Measurements from ENCODE around the gene PIP5KL1. TPM values are rescaled to one million over a fixed set of nuclear protein-coding genes. Genes with fewer than 3 reads are reported as not detected.

PIP5KL1 gene
- total and polyA plus RNA-seq, 2 experiments from 2014 or later = 13.4 to 19.5 TPM

DNA sequence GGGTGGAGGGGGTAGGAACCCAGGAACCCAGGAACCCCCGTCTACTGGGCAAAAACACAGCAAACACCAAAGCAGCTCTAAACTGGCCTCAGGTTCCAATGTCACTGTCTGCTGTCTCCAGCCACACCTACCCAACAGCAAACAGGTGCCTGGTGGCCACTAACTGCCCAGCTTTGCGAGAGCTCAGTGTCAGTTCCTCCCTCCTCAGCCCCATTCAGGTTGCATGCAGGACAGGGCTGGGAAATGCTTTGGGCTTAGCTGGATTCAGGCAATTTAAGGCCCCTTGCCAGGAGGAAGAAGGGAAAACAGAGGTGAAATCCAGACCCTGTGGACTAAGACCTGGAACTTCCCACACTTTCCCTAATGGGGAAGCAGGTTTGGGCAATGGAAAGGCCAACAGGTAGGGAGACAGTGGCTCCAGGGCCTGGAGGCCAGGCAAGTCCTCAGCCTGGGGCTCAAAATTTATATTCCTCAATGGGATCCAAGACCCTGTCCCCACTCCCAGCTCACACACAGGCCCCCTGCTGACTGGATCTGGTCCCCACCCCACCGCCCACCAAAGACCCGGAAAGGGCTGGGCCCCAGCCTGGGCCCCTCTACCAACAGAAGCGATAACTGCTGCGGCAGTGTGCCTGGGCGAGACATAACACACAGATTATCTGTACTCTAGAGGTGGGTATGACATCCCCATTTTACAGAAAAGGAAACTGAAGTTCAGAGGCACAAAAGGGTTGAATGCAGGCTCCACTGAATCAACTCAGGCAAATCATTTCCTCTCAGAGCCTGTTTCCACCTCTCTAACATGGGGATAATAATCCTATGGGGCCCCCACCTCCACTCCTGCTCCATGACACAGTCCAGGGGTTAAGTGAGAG lies 46.7 kb upstream of the PIP5KL1 start:
- ATAC-seq (no peak), DNase-seq (ENCODE audit: low spot score) (no peak)
- H3K27me3 Mint-ChIP-seq (ENCODE audit: insufficient read depth, low read depth, poor library complexity) = peaks cover 19% of the 10 kb centered on the region
- H3F3A ChIP-seq (replicated peaks; ENCODE audit: low read depth) = peaks cover 10% of the 10 kb centered on the region
- H3K27me3 ChIP-seq (ENCODE audit: insufficient read depth) = no peaks in the 10 kb centered on the region
- TF ChIP-seq, protein P1, sequence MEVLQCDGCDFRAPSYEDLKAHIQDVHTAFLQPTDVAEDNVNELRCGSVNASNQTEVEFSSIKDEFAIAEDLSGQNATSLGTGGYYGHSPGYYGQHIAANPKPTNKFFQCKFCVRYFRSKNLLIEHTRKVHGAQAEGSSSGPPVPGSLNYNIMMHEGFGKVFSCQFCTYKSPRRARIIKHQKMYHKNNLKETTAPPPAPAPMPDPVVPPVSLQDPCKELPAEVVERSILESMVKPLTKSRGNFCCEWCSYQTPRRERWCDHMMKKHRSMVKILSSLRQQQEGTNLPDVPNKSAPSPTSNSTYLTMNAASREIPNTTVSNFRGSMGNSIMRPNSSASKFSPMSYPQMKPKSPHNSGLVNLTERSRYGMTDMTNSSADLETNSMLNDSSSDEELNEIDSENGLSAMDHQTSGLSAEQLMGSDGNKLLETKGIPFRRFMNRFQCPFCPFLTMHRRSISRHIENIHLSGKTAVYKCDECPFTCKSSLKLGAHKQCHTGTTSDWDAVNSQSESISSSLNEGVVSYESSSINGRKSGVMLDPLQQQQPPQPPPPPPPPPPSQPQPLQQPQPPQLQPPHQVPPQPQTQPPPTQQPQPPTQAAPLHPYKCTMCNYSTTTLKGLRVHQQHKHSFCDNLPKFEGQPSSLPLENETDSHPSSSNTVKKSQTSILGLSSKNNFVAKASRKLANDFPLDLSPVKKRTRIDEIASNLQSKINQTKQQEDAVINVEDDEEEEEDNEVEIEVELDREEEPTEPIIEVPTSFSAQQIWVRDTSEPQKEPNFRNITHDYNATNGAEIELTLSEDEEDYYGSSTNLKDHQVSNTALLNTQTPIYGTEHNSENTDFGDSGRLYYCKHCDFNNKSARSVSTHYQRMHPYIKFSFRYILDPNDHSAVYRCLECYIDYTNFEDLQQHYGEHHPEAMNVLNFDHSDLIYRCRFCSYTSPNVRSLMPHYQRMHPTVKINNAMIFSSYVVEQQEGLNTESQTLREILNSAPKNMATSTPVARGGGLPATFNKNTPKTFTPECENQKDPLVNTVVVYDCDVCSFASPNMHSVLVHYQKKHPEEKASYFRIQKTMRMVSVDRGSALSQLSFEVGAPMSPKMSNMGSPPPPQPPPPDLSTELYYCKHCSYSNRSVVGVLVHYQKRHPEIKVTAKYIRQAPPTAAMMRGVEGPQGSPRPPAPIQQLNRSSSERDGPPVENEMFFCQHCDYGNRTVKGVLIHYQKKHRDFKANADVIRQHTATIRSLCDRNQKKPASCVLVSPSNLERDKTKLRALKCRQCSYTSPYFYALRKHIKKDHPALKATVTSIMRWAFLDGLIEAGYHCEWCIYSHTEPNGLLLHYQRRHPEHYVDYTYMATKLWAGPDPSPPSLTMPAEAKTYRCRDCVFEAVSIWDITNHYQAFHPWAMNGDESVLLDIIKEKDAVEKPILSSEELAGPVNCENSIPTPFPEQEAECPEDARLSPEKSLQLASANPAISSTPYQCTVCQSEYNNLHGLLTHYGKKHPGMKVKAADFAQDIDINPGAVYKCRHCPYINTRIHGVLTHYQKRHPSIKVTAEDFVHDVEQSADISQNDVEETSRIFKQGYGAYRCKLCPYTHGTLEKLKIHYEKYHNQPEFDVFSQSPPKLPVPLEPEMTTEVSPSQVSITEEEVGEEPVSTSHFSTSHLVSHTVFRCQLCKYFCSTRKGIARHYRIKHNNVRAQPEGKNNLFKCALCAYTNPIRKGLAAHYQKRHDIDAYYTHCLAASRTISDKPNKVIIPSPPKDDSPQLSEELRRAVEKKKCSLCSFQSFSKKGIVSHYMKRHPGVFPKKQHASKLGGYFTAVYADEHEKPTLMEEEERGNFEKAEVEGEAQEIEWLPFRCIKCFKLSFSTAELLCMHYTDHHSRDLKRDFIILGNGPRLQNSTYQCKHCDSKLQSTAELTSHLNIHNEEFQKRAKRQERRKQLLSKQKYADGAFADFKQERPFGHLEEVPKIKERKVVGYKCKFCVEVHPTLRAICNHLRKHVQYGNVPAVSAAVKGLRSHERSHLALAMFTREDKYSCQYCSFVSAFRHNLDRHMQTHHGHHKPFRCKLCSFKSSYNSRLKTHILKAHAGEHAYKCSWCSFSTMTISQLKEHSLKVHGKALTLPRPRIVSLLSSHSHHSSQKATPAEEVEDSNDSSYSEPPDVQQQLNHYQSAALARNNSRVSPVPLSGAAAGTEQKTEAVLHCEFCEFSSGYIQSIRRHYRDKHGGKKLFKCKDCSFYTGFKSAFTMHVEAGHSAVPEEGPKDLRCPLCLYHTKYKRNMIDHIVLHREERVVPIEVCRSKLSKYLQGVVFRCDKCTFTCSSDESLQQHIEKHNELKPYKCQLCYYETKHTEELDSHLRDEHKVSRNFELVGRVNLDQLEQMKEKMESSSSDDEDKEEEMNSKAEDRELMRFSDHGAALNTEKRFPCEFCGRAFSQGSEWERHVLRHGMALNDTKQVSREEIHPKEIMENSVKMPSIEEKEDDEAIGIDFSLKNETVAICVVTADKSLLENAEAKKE (CRISPR knock-in tag; IDR thresholded peaks at IDR 0.05) = no peak
- TF ChIP-seq JUNB (IDR thresholded peaks at IDR 0.05; ENCODE audit: unreplicated experiment) (no peak), ZNF114 (CRISPR knock-in tag; IDR thresholded peaks at IDR 0.05) (no peak), NANOG (IDR thresholded peaks at IDR 0.05; ENCODE audit: borderline replicate concordance) (no peak), ETS1 (IDR thresholded peaks at IDR 0.05) (no peak), EZH2phosphoT487 (IDR thresholded peaks at IDR 0.05; ENCODE audit: unreplicated experiment) (no peak), CTCF (conservative IDR thresholded peaks at IDR 0.05; ENCODE audit: low read depth in 2 of 2) (no peak), STAT1 (IDR thresholded peaks at IDR 0.05; ENCODE audit: unreplicated experiment) (no peak), CREB1 (CRISPR knock-in tag; IDR thresholded peaks at IDR 0.05; ENCODE audit: low read depth) (no peak), ZNF331 (CRISPR knock-in tag; IDR thresholded peaks at IDR 0.05; ENCODE audit: low read depth) (no peak), EZH2 (IDR thresholded peaks at IDR 0.05; ENCODE audit: low read depth, unreplicated experiment) (no peak), POLR2AphosphoS5 (IDR thresholded peaks at IDR 0.05; ENCODE audit: low read depth) (no peak)
- TF ChIP-seq, protein P2, sequence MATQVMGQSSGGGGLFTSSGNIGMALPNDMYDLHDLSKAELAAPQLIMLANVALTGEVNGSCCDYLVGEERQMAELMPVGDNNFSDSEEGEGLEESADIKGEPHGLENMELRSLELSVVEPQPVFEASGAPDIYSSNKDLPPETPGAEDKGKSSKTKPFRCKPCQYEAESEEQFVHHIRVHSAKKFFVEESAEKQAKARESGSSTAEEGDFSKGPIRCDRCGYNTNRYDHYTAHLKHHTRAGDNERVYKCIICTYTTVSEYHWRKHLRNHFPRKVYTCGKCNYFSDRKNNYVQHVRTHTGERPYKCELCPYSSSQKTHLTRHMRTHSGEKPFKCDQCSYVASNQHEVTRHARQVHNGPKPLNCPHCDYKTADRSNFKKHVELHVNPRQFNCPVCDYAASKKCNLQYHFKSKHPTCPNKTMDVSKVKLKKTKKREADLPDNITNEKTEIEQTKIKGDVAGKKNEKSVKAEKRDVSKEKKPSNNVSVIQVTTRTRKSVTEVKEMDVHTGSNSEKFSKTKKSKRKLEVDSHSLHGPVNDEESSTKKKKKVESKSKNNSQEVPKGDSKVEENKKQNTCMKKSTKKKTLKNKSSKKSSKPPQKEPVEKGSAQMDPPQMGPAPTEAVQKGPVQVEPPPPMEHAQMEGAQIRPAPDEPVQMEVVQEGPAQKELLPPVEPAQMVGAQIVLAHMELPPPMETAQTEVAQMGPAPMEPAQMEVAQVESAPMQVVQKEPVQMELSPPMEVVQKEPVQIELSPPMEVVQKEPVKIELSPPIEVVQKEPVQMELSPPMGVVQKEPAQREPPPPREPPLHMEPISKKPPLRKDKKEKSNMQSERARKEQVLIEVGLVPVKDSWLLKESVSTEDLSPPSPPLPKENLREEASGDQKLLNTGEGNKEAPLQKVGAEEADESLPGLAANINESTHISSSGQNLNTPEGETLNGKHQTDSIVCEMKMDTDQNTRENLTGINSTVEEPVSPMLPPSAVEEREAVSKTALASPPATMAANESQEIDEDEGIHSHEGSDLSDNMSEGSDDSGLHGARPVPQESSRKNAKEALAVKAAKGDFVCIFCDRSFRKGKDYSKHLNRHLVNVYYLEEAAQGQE (IDR thresholded peaks at IDR 0.05; ENCODE audit: unreplicated experiment) = no peak
- no peak overlapping the region for H3K27ac Mint-ChIP-seq
- peaks cover 45% of the 10 kb centered on the region for H3K4me1 ChIP-seq (ENCODE audit: insufficient read depth)
- no peaks in the 10 kb centered on the region for H3K9me3 Mint-ChIP-seq
- peak overlapping the region; percentile 98 for H3K4me3 ChIP-seq
- H4K20me1 ChIP-seq (replicated peaks; ENCODE audit: insufficient read depth) = peaks cover 32% of the 10 kb centered on the region
- H3K4me3 Mint-ChIP-seq = peak overlapping the region; percentile 96
- no peaks in the 10 kb centered on the region for H3K9me2 ChIP-seq (ENCODE audit: insufficient read depth)
- H3K4me1 Mint-ChIP-seq = peaks cover 66% of the 10 kb centered on the region
- H2AFZ ChIP-seq = no peak overlapping the region
- H3K36me3 Mint-ChIP-seq (ENCODE audit: low read depth) = peaks cover 4% of the 10 kb centered on the region; the same call in 2 of the 3 replicates
- peak overlapping the region; percentile 99 for H3K4me2 ChIP-seq
- no peaks in the 10 kb centered on the region for H3K36me3 ChIP-seq (ENCODE audit: insufficient read depth)
- H3K79me2 ChIP-seq (replicated peaks; ENCODE audit: insufficient read depth) = peaks cover 80% of the 10 kb centered on the region
- peak overlapping the region; percentile 88 for H3K27ac ChIP-seq (ENCODE audit: low read depth)
